Activated gamma-delta T cell treated with anti-CD3 and anti-CD28 coated beads, Interleukin-2, amount 50 U/mL, for 16 hours (primary cell): Measurements from ENCODE around the gene HES3.
A peak's percentile ranks its signal among the peaks of the same experiment; 100 is the strongest.

ENCODE experiments used
- DNase-seq: peaks from one replicate; pipeline ENCODE4 v3.0.0-alpha.2; 2020; ENCODE audit warnings: low read depth

The HES3 gene

GRCh38 chr1:6245869-6246496 lies 2.0 kb downstream of the HES3 start:
- DNase-seq: no peak

- DNase-seq: peak; percentile 72
Measured at GRCh38 chr1:6246497-6247467, 2.8 kb downstream of the HES3 start.

- no peak for DNase-seq
Measured at GRCh38 chr1:6247651-6248050, 3.7 kb downstream of the HES3 start.

GRCh38 chr1:6248161-6248776 lies 4.3 kb downstream of the HES3 start:
- DNase-seq: no peak

DNA sequence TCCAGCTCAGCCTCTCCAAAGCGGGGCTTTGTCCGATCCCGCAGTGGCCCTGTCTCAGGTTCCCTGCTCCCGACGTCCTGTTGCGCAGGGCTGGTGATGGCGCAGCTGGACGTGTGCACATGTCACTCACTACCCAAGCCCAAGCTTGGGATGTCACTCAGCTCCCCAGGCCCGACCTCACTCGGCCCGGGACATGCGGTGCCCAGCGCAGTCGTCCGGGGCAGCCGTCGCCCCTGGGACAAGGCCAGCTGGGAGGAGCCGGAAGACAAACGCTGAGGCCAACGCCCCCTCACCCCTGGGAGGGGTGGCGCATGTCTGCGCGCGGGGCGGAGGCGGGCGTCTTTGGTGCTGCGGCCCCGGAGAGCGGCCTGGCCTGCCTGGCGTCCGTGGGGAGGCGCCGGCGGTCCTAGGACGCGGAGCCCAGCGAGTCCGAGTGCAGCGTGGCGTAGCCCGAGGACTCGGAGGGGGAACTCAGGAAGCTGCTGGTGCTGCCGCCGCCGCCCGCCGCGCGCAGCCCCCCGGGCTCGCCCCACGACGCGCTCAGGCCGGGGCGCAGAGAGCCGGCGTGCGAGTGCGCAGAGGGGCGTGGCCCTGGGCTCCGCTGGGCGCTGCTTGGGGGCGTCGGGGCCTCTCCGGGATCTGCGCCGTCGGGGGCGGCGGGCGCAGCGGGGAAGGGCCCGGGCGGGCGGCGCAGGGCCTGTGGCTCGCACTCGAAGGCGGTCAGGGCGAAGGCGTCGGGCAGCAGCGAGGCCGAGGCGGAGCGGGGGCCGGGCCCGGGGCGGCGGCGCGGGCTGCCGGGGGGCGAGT lies 5.2 kb downstream of the HES3 start:
- no peak for DNase-seq

- DNase-seq: no peak
Measured at GRCh38 chr1:6249739-6250689, 6.0 kb downstream of the HES3 start.

- no peak for DNase-seq
Measured at GRCh38 chr1:6251233-6251632, 7.3 kb downstream of the HES3 start.

- no peak for DNase-seq
Measured at GRCh38 chr1:6251681-6252373, 7.8 kb downstream of the HES3 start.

GRCh38 chr1:6252374-6252710 lies 8.4 kb downstream of the HES3 start:
- DNase-seq: no peak

- no peak for DNase-seq
Measured at GRCh38 chr1:6253380-6253779, 9.4 kb downstream of the HES3 start.

DNA sequence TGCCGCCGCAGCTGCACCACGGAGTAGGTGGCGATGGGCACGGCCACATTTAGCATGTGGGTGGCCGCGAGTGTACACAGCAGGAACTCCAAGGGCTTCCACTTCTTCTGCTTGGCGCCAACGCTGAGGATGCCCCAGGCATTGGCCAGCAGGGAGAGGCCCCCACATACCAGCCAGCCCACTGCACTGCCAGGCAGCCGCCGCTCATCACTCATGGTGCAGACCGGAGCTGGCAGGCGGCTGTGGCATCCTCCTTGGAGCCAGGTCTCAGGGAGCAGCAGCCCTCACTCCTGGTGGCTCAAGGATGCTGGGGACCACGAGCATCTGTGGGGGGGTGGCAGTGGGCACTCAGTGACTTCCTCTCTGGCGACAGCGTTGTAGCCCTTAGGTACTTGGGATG lies 10.7 kb downstream of the HES3 start:
- no peak for DNase-seq

DNA sequence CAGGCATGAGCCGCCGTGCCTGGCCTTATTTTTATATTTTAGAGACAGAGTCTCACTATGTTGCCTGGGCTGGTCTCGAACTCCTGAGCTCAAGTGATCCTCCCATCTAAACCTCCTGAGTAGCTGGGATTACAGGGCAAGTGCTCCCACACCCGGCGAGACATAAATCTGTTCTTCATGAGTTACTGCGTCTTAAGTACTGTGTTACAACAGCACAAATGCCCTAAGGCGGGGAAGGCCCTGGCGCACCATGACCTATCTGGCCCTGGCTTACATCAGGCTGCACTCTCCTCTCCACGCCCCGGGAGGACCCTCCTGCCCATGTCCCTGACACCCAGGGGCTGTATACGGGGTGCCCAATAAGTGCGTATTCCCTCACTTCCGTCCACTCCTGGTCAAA lies 12.7 kb downstream of the HES3 start:
- no peak for DNase-seq

DNA sequence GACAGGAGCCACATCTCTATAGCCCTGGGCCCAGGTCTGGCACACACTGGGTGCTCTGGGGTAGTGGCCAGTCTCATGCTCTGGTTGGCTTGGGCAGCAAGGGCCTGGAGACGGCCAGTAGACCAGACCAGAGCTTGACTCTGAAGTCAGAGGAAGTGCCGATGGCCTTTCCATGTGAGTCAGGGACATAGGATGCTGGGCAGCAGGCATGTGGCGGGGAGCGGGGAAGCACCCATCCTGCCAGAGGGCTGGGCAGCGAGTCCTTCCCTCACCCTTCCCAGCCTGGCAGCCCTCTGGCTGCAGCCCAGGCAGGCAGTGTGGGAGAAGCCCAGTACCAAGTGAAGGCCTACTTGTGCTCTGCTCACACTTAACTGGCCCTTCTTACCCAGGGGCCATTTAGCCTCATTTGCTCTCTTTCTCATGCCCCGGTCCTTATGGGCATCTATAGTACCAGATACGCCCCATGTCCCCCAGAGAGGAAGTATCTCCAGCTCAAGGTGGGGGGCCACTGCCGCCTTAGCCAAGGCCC lies 13.6 kb downstream of the HES3 start:
- DNase-seq: no peak

DNA sequence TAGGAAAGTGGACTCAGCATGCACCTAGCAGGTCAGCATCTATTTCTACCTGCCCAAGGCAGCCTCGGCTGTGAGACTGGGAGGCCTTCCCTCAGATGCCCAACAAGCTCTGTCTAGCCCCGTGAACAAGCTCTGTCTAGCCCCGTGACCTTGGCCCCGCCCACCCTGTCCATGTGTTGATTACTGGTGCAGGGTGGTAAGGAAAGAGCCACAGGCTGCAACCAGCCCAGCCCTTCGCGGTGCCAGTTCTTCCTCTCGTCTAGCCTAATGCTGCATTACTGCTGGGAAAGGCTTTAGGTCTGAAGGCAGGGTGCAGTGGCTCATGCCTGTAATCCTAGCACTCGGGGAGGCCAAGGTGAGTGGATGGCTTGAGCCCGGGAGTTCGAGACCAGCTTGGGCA lies 14.7 kb downstream of the HES3 start:
- no peak for DNase-seq

DNA sequence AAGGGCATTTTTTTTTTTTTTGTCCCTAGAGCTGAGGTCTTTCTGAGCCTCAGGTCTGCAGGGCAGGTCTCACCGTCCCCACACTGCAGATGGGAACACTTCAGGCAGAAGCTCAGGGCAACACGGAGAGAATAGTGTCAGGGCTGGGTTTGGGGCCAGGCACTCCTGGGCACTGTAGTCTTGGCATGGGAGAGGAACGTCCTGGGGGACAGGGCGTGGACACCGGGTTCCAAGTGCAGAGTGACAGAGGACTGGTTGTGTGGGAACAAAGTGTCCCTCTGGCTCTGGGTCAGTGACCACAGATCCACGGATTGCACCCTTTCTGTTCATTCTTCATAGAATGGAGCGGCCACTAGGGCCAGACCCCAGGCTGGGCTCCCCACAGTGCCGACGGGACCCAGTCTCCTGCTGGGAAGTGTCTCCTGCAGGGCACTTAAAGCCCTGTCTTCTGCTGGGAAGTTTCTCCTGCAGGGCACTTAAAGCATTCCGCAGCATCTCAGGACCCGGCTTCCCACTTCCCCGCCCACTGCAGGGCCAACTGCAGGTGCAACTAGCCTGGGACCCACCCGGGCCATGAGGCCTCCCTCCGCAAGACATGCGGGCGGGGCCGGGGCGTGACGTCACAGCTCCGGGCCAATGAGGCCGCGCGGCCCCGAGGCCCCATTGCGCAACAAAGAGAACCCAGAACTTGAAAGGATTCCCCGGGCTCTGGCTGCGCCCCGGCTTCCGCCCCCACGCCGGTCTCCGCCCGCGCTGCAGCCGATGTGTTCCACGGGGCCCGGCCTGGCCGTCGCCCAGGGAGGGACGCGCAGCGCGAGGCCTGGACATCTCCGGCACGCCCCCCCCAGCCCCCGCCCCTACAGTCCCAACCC lies 15.7 kb downstream of the HES3 start:
- DNase-seq: peak; percentile 67

DNA sequence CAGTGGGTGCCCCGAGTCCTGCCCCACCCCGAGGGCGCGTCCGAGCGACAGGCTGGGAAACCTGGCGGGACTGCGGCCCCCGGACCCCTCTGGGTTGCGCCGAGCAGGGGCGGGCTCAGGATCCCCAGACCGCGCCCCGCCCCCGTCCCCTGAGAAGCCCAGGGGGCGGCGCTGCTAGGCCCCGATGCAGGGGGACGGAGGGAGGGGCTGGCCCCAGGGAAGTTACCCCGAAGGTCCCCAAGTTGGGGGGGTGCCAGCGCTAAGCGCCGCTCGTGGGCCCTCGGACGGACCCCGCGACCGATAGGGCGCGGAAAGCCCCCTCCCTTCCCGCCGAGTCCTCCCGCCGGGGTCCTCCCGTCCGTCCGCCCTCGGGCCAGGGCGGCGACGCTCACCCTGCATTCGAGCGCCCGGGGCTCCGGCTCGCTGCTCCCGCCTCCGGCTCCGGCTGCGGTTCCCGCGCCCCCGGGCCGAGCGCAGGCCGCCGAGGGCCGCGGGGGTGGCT lies 16.5 kb downstream of the HES3 start:
- no peak for DNase-seq

- DNase-seq: peak; percentile 22
Measured at GRCh38 chr1:6260961-6261614, 17.1 kb downstream of the HES3 start, which contains the start of gene GPR153. TSS of gene GPR153 (minus strand) at chr1:6261098. CDS start at chr1:6254905, 6,193 bp downstream.

DNA sequence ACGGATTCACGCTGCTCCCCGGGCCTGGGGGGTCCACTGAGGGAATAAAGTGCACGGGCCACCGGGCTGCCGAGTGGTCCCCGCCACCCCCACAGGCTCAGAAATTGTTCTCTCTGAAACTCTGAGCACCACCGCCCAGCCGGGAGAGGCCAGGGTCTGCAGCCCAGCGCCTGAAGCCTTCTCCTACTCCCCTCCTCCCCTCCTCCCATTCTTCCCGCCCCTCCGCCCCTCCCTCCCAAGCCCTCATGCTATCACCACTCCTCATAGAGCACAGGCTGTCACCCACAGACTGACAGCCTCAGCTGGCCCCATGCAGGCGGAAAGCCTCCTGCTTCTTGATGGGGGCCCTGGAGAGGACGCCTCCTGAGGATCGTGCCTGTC lies 17.6 kb downstream of the HES3 start:
- no peak for DNase-seq
